Activated CD4-positive, alpha-beta memory T cell treated with anti-CD3 and anti-CD28 coated beads for 36 hours (primary cell): Measurements from ENCODE around the gene NAA60. TPM values are rescaled to one million over a fixed set of nuclear protein-coding genes. Genes with fewer than 3 reads are reported as not detected.
"Not testable (repeated sequence)": the region's sequence is repeated elsewhere in the genome, so short reads cannot be mapped to it uniquely, and the experiment has no call there.

Source experiments
- CTCF ChIA-PET: fragments of 350-600 bp; sonication (Branson Sonifier 250); formaldehyde crosslinking; loops from one replicate; lab custom pipeline; 2021; ENCODE audit warnings: antibody characterized with exemption, inconsistent platforms; lab: Charles Lee
- POLR2A ChIA-PET: fragments of 350-600 bp; sonication (Branson Sonifier 250); formaldehyde crosslinking; loops from one replicate; lab custom pipeline; 2021; ENCODE audit warnings: antibody characterized with exemption; lab: Charles Lee
- DNase-seq: peaks from one replicate; pipeline ENCODE4 v3.0.0-alpha.2; 2020
- H3K27ac Mint-ChIP-seq: one replicate; pipeline ENCODE4 v1.8.0; 2021; ENCODE audit warnings: mixed read lengths
- H3K27me3 Mint-ChIP-seq: one replicate; pipeline ENCODE4 v1.8.0; 2021; ENCODE audit warnings: mixed read lengths
- H3K36me3 Mint-ChIP-seq: one replicate; pipeline ENCODE4 v1.8.0; 2021; ENCODE audit warnings: mixed read lengths
- H3K4me1 Mint-ChIP-seq: one replicate; pipeline ENCODE4 v1.8.0; 2021; ENCODE audit warnings: low read depth, mixed read lengths
- H3K4me3 Mint-ChIP-seq: one replicate; pipeline ENCODE4 v1.8.0; 2021; ENCODE audit warnings: mild to moderate bottlenecking, mixed read lengths
- H3K9me3 Mint-ChIP-seq: one replicate; pipeline ENCODE4 v1.8.0; 2021; ENCODE audit warnings: mixed read lengths
- intact Hi-C: fragments of 100-400 bp; cut with micrococcal nuclease; formaldehyde crosslinking; loops from one replicate; pipeline ENCODE4 v1.15.1; 2023
- total RNA-seq, 2 experiments: library from RNA; stranded (reverse); gene quantifications; one replicate each; pipeline ENCODE4 v1.2.3, GENCODE V29; 2021

Gene NAA60
- total RNA-seq, 2 experiments from 2014 or later, result 26.9 to 34.1 TPM

- no peak for DNase-seq
- H3K4me1 Mint-ChIP-seq, result peaks cover 57% of the 10 kb centered on the region
- H3K27me3 Mint-ChIP-seq, result no peaks in the 10 kb centered on the region
- H3K36me3 Mint-ChIP-seq, result peaks cover 10% of the 10 kb centered on the region
- ChIA-PET CTCF (no interaction called here), POLR2A (no interaction called here)
- intact Hi-C loops, result no loop called here
- H3K4me3 Mint-ChIP-seq, result no peak overlapping the region
- no peaks in the 10 kb centered on the region for H3K9me3 Mint-ChIP-seq
- H3K27ac Mint-ChIP-seq, result no peak overlapping the region
These were observed 22.6 kb downstream of the NAA60 start for GRCh38 chr16:3465911-3466584.

- Mint-ChIP-seq H3K27me3 (no peaks in the 10 kb centered on the region), H3K27ac (peak overlapping the region; percentile 10), H3K36me3 (peaks cover 14% of the 10 kb centered on the region), H3K4me3 (no peak overlapping the region), H3K9me3 (no peaks in the 10 kb centered on the region), H3K4me1 (peaks cover 54% of the 10 kb centered on the region)
- no peak for DNase-seq
- intact Hi-C loops, result no loop called here
- ChIA-PET POLR2A (no interaction called here), CTCF (no interaction called here)
These were observed 23.7 kb downstream of the NAA60 start for GRCh38 chr16:3467182-3467581.

GRCh38 chr16:3467921-3468320 is 24.4 kb downstream of the NAA60 start:
- POLR2A ChIA-PET, result no interaction called here
- peak overlapping the region; percentile 43 for H3K27ac Mint-ChIP-seq
- H3K4me1 Mint-ChIP-seq, result peaks cover 56% of the 10 kb centered on the region
- intact Hi-C loops, result no loop called here
- H3K27me3 Mint-ChIP-seq, result no peaks in the 10 kb centered on the region
- H3K4me3 Mint-ChIP-seq, result no peak overlapping the region
- DNase-seq, result no peak
- H3K9me3 Mint-ChIP-seq, result no peaks in the 10 kb centered on the region
- CTCF ChIA-PET, result no interaction called here
- H3K36me3 Mint-ChIP-seq, result peaks cover 18% of the 10 kb centered on the region

GRCh38 chr16:3468501-3468900 is 25.0 kb downstream of the NAA60 start:
- intact Hi-C loops, result no loop called here
- Mint-ChIP-seq H3K4me3 (no peak overlapping the region), H3K27me3 (no peaks in the 10 kb centered on the region), H3K27ac (peak overlapping the region; percentile 43), H3K9me3 (peaks cover 2% of the 10 kb centered on the region), H3K4me1 (peaks cover 60% of the 10 kb centered on the region), H3K36me3 (peaks cover 18% of the 10 kb centered on the region)
- ChIA-PET CTCF (no interaction called here), POLR2A (no interaction called here)
- no peak for DNase-seq

- intact Hi-C loops, result no loop called here
- Mint-ChIP-seq H3K4me3 (no peak overlapping the region), H3K36me3 (peaks cover 18% of the 10 kb centered on the region), H3K4me1 (peaks cover 49% of the 10 kb centered on the region), H3K9me3 (peaks cover 2% of the 10 kb centered on the region), H3K27me3 (no peaks in the 10 kb centered on the region), H3K27ac (no peak overlapping the region)
- ChIA-PET CTCF (no interaction called here), POLR2A (no interaction called here)
- DNase-seq, result no peak
These were observed 26.3 kb downstream of the NAA60 start for GRCh38 chr16:3469736-3470135.

- Mint-ChIP-seq H3K4me3 (no peak overlapping the region), H3K36me3 (peaks cover 18% of the 10 kb centered on the region), H3K9me3 (peaks cover 2% of the 10 kb centered on the region), H3K4me1 (peaks cover 48% of the 10 kb centered on the region), H3K27me3 (no peaks in the 10 kb centered on the region), H3K27ac (no peak overlapping the region)
- POLR2A ChIA-PET, result no interaction called here
- intact Hi-C loops, result no loop called here
- DNase-seq, result no peak
- CTCF ChIA-PET, result no interaction called here
These were observed 27.2 kb downstream of the NAA60 start for GRCh38 chr16:3470723-3471122.

GRCh38 chr16:3471518-3472176 is 28.2 kb downstream of the NAA60 start:
- H3K27me3 Mint-ChIP-seq, result no peaks in the 10 kb centered on the region
- ChIA-PET CTCF (no interaction called here), POLR2A (no interaction called here)
- peaks cover 18% of the 10 kb centered on the region for H3K36me3 Mint-ChIP-seq
- peaks cover 2% of the 10 kb centered on the region for H3K9me3 Mint-ChIP-seq
- H3K4me3 Mint-ChIP-seq, result no peak overlapping the region
- H3K27ac Mint-ChIP-seq, result no peak overlapping the region
- DNase-seq, result no peak
- H3K4me1 Mint-ChIP-seq, result peaks cover 43% of the 10 kb centered on the region
- intact Hi-C loops, result no loop called here

GRCh38 chr16:3472878-3473595 is 29.6 kb downstream of the NAA60 start:
- no peaks in the 10 kb centered on the region for H3K27me3 Mint-ChIP-seq
- DNase-seq, result peak; percentile 44
- H3K27ac Mint-ChIP-seq, result peak overlapping the region; percentile 57
- peaks cover 2% of the 10 kb centered on the region for H3K9me3 Mint-ChIP-seq
- intact Hi-C loops, result no loop called here
- H3K4me3 Mint-ChIP-seq, result no peak overlapping the region
- ChIA-PET CTCF (no interaction called here), POLR2A (no interaction called here)
- peaks cover 13% of the 10 kb centered on the region for H3K36me3 Mint-ChIP-seq
- H3K4me1 Mint-ChIP-seq, result peaks cover 30% of the 10 kb centered on the region

GRCh38 chr16:3473596-3473943 is 30.1 kb downstream of the NAA60 start:
- H3K9me3 Mint-ChIP-seq, intact Hi-C loops, DNase-seq, H3K4me3 Mint-ChIP-seq, H3K27ac Mint-ChIP-seq, CTCF ChIA-PET, H3K27me3 Mint-ChIP-seq, POLR2A ChIA-PET: not testable (repeated sequence)
- peaks cover 25% of the 10 kb centered on the region for H3K4me1 Mint-ChIP-seq
- peaks cover 13% of the 10 kb centered on the region for H3K36me3 Mint-ChIP-seq

- DNase-seq, result no peak
- Mint-ChIP-seq H3K36me3 (peaks cover 13% of the 10 kb centered on the region), H3K27ac (no peak overlapping the region), H3K4me1 (peaks cover 25% of the 10 kb centered on the region), H3K27me3 (no peaks in the 10 kb centered on the region), H3K4me3 (no peak overlapping the region), H3K9me3 (peaks cover 2% of the 10 kb centered on the region)
- intact Hi-C loops, result no loop called here
- POLR2A ChIA-PET, result no interaction called here
- CTCF ChIA-PET, result no interaction called here
These were observed 30.8 kb downstream of the NAA60 start for GRCh38 chr16:3474136-3474779.

GRCh38 chr16:3474870-3475269 is 31.4 kb downstream of the NAA60 start:
- intact Hi-C loops, DNase-seq, CTCF ChIA-PET, H3K27me3 Mint-ChIP-seq, H3K27ac Mint-ChIP-seq, H3K4me3 Mint-ChIP-seq, H3K9me3 Mint-ChIP-seq, POLR2A ChIA-PET: not testable (repeated sequence)
- peaks cover 13% of the 10 kb centered on the region for H3K36me3 Mint-ChIP-seq
- peaks cover 31% of the 10 kb centered on the region for H3K4me1 Mint-ChIP-seq

- Mint-ChIP-seq H3K4me1 (peaks cover 32% of the 10 kb centered on the region), H3K36me3 (peaks cover 11% of the 10 kb centered on the region), H3K9me3 (peaks cover 2% of the 10 kb centered on the region), H3K4me3 (no peak overlapping the region), H3K27ac (no peak overlapping the region), H3K27me3 (no peaks in the 10 kb centered on the region)
- ChIA-PET POLR2A (no interaction called here), CTCF (no interaction called here)
- intact Hi-C loops, result no loop called here
- no peak for DNase-seq
These were observed 32.3 kb downstream of the NAA60 start for GRCh38 chr16:3475604-3476375.
